Hematopoietic multipotent progenitor cell treated with erythropoietin and hydrocortisone succinate and interleukin-3 and kit ligand, for 8 days (in vitro differentiated cells): ENCODE measurements around the gene IGF2BP3.

Experiments
- DNase-seq: peaks from one replicate; pipeline ENCODE4 v3.0.0-alpha.2; 2015

IGF2BP3 gene

DNA sequence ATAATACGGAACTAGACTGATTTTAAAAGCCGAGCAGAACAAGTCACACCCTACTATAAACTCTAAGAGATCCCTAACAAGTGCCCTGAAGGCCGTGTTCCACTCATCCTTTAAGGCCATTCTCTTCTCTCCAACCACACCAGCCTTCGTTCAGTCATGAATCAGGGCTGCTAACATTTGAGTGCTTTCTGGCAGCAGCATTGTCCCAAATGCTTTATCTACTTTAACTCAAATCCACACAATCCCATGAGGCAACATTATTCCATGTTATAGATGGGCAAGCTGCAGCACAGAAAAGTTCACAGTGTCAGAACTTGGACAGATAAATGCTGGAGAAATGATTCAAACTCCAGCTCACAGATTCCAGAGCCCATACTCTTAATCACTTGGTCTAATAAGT is 97.7 kb downstream of the IGF2BP3 start:
- DNase-seq = no peak

DNA sequence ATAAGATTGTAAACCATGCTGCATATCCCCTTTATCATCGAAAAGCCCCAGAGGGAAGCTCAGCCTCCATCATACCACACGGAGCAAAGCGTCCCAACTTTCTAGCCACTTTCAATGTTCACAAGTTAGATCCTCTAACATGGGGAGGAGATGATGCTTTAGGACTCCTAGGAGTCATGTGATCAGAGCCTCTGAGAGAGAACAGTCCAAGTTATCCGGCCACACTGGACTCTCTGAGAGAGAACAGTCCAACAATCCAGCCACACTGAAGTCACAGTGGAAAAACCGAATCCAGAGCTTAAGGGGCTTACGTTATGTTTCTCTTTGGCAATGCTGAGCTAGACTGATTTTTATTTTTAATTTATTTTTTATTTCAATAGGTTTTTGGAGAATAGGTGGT is 98.6 kb downstream of the IGF2BP3 start:
- DNase-seq = no peak

GRCh38 chr7:23369695-23370404 is 100.4 kb downstream of the IGF2BP3 start:
- no peak for DNase-seq

DNA sequence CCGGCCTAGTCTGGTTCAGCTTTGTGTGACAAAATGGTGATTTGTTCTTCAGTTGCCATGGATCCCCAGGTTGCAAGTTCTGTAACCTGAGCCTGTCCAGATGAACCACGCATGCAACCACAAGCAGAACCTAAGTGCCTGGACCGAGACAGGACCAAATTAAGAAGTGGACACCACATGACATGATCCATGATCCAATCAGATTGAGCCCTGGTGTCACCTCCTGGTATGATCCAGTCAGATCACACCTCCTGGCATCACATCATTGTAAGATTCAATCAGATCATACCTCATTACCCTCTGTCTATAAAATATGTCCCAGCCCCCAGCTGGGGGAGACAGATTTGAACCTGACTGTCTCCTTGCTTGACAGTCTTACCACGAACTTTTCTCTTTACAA is 101.2 kb downstream of the IGF2BP3 start:
- no peak for DNase-seq

- DNase-seq = no peak
Observed at GRCh38 chr7:23358152-23358674, 112.1 kb downstream of the IGF2BP3 start.

DNA sequence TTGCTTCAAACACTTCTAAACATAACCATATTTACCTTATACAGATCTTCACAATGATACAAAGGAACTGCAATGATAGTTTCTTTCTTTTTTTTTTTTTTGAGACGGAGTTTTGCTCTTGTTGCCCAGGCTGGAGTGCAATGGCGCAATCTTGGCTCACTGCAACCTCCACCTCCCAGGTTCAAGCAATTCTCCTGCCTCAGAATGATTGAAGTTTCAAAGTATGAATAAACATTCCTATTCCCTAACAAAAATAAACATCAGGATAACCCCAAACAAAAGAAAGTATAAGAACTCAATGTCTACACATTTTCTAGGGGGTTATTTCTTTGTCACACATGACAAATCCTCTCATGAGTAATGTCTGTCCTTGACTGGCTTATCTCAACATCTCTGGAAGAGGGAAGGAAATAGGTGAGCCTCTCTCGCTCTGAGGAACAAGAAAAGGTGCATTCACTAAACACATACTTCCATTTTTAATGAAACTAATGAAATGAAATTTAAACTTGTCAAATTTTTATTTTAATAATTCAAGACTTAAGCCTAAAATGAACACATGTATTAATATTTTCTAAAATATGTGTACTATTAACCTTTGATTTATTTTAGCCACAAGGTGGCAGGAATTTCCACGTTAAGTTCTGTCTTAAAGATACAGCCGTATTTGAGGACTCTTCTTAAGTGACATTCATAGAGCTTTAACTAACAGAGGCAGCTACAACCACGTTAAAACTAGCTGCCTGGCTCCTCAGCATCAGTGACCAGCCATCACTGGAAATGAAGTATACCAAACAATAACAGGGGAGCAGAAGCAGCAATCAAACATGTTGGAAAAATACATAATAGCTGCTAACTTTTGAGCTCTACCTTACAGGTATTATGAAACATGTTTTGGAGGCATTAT is 112.8 kb downstream of the IGF2BP3 start:
- DNase-seq = peak; percentile 56

DNA sequence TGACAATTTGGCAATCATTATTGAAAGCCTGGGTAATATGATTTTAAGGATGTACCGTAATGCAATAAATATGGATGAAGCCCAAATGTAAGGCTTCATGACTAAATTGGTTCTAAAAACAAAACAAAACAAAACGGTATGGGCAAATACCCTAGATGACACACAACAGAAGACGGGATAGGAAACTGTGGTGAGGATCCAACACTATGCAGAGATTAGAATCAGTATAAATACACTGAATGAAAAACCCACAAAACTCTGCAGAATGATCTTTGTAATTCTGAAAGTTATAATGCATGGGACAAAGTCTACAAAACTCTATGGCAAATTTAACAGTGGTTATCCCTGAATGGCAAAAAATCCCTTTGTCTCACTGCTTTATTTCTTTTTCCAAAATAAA is 113.6 kb downstream of the IGF2BP3 start:
- DNase-seq = no peak

DNA sequence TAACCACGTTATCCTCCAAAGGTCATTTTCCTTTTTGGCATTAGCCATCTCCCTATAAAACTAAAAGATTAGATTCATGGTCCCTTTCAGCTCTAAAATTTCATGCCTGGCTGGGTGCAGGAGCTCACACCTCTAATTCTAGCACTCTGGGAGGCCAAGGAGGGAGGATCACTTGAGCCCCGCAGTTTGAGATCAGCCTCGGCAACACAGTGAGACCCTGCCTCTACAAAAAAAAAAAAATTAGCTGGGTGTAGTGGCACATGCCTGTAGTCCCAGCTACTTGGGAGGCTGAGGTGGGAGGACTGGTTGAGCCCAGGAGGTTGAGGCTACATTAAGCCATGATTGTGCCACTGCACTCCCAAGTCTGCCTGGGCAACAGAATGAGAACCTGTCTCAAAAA is 114.1 kb downstream of the IGF2BP3 start:
- DNase-seq = no peak

DNA sequence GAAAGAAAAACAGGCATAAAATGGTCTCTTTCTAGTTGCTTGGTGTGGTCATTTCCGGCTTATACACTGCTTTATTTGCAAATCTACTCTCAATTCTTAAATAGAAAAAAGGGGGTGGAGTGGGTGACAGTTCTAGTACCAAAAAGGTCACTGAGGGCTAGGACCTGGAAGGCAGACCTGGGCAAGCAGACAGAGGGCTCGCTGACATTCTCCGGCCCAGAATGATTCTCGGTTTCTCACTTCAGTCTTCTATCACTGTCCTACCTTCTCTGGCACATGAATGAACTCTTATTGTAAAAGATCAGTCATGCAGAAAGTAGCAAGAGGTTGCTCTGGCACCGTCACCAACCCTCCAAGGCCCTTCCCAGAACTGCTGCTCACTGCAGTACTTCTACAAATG is 117.1 kb downstream of the IGF2BP3 start:
- DNase-seq = no peak

GRCh38 chr7:23350466-23350865 is 119.8 kb downstream of the IGF2BP3 start:
- no peak for DNase-seq

- no peak for DNase-seq
Observed at GRCh38 chr7:23349484-23350157, 120.7 kb downstream of the IGF2BP3 start.

GRCh38 chr7:23347682-23348180 is 122.6 kb downstream of the IGF2BP3 start:
- no peak for DNase-seq

GRCh38 chr7:23347033-23347681 is 123.1 kb downstream of the IGF2BP3 start:
- DNase-seq = peak; percentile 37

- DNase-seq = peak; percentile 25
Observed at GRCh38 chr7:23346316-23346715, 124.0 kb downstream of the IGF2BP3 start.

DNA sequence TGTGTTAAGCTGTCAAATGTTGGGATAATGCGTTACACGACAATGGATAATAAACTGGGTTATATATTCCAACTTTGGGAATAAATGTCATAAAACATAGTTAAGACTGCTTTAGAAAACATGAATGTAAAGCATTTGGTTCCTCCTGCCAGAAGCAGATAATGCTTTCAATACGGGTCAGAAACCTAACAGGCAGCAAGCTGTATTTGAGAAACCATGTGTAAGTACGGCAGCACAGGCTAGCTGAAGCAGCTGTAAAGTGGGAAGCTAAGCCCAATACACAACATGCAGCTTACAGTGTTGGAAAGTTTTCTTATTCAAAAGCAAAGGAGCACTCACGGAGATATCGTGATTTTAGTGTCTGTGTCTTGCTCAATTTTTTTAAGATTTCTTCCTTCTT is 124.7 kb downstream of the IGF2BP3 start:
- DNase-seq = no peak

DNA sequence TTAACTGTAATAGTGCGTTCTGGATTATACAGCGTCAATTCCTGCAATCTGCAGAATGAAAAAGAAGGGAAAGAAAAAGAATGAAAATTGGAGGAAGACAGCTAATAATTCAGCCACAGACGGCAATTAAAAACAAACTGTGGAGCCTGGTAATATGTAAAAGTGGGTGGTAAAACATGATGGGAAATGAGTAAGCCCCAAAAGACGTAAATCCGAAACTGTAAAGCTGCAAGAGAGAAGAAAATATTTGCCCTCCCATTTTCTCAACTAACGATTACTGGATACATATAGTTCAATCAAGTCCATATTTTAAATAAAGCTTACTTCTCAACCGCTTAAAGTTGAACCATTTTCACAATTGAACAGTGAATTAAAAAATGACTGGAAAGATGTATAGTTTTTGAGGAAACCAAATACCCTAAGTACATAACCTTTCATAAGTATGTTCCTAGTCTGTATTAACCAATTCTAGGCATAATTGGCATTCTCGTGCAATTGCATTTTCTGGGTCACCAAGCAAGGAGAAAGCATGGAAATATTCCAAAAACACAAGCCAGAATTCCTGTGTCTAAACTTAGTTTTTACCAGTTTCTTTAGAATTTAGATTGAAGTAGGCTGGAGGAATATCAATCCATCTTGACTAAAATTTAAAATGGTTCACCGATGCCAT is 126.3 kb downstream of the IGF2BP3 start:
- DNase-seq = no peak

DNA sequence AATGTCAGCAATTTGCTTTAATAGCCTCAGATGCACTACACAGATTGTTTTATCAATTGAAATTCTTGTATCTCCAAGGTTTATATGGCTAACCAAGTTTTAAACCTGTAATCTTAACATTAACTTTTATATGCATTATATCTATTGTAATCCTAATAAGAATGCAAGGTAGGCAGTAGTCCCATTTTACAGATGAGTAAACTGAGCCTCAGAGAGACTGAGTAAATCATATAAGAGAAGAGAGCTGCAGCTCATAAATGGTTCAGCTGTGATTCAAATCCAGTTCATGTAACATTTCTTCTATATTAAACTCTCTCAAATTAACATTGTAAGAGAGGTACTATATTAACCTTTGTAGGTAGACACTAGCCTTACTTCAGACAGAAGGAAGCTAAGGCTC is 127.2 kb downstream of the IGF2BP3 start:
- DNase-seq = no peak

DNA sequence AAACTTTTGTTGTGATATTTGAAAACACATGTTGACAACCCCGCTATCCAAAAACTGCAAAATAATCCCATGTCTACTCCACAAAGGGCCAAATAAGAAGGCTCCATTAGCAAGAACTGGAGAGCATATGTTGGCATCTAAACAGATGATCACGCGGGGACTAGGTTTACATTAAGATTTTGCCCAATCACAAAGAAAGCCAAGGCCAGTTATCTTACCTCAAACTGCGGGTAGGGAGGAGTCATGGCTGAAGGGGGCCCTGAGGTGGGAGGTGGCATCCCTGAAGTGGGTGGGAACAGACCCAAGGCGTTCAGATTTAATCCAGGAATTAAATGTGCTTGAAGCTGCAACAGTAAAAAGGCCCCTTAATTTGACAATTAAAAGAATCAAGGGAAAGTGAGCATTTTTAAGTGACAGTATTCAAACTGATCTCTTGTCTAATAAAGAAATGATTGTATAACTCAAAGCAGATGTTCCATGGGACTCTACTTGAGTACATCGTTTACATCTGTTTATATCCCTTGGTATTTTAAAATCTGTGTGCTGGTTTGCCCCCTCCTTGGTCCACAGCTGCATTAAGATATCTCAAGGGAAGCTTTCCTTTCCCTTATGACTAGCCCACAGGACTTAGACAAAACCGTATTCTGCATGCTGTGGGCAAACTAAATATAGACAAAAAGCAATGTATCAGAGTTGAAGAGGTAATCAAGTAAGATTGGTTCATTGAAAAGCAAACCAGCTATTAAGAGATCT is 128.3 kb downstream of the IGF2BP3 start:
- no peak for DNase-seq

- DNase-seq = no peak
Observed at GRCh38 chr7:23338863-23339262, 131.4 kb downstream of the IGF2BP3 start.

DNA sequence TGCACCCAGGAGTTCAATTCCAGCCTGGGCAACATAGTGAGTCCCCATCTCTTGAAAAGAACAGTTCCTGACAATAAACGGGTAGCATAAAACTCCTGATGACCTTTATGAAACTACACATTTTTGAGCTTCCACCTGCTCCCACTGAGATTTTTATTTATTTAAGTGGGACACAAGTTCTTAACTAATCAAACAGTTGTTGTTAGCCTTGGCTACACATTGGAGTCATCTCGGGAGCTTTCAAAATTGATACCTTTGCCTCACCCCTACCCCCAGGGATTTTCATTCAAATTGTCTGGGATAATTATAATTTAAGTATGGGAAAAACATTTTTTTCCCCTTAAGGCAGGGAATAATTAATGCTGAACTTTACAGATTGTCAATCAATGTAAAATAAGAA is 131.9 kb downstream of the IGF2BP3 start:
- no peak for DNase-seq

DNA sequence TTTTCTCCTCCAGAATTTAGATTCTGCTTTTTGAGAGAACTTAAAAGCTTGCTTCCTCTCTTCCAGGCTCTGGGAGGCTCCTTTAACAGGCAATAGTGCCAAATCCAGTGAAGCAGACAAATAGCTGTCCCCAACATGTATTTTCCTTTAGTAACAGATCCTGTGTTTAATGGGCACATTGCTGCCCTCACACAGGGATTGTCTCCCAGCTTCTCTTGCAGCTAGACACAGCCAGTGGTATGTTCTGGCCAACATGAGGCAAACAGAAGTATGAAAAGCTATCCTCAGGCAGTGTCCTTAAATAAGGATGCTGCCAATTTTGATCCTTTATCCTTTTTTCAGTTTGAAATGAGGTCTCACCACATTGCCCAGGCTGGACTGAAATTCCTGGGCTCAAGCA is 132.9 kb downstream of the IGF2BP3 start:
- DNase-seq = no peak
